T1000 (cell line): Measurements from ENCODE around the gene NUP205.

Experiments used
- DNase-seq: peaks from one replicate; lab custom pipeline; 2025; ENCODE audit warnings: mixed read lengths; lab: John Stamatoyannopoulos, UW

Gene NUP205

DNA sequence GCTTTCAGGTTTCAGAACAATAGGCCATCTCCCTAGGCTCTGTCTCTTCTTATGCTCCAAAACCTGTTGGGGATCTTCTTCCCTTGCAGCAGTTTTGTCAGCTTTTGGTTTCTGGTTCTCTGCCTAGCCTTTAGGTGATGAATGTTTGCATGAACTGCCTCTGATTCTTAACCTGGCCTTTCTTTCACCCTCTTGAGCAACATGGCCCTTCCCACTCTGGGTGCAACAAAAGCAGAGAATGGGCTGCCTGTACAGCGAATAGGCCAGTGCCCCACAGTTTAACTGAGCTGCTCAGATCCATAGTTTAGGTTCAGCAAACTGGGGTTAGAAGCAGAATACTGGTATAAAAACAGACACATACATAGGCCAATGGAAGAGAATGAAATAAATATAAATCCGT, 18.1 kb upstream of the NUP205 start:
- no peak for DNase-seq

DNA sequence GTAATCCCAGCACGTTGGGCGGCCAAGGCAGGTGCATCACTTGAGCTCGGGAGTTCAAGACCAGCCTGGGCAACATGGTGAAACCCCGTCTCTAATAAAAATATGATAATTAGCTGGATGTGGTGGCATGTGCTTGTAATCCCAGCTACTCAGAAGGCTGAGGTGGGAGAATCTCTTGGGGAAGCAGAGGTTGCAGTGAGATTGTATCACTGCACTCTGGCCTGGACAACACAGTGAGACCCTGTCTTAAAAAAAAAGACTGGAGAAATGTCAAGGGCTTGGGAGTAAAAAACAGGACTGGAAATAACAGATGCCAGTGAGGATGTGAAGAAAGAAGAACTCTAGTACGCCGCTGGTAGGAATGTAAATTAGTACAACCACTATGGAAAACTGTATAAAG, 16.7 kb upstream of the NUP205 start:
- DNase-seq, result no peak

DNA sequence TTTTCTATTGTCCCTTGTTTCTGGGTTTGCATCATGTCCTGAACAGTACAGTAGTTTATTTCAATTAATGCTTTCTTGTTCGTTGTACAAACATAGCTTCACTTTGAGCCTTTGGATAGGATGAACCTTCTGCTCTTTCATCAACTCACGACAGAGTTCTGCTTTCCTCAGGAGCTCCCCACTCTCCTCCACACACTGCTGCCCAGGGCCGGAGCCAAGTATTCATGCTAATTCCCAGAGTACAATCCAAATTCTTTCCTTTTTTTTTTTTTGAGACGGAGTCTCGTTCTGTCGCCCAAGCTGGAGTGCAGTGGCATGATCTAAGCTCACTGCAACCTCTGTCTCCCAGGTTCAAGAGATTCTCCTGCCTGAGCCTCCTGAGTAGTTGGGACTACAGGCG, 7.5 kb upstream of the NUP205 start:
- DNase-seq, result no peak

DNA sequence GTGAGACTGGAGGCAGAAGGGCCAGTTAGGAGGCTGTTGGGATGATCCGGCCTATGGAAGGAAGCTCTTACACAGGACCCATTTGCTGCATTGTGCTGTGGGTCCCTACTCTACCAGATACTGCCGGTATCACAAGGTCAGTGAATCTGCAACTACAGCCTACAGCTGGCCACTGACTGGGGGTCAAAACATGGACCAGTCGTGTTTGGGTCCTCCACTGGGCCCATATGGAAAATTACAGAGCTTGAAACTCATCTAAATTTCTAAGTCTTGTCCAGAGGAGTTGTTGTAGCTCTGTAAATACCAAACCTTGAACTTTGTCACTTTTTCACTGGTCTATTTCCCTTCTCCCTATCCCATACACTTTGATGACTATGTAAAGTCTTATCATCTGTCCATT, 5.6 kb upstream of the NUP205 start:
- DNase-seq, result no peak

DNA sequence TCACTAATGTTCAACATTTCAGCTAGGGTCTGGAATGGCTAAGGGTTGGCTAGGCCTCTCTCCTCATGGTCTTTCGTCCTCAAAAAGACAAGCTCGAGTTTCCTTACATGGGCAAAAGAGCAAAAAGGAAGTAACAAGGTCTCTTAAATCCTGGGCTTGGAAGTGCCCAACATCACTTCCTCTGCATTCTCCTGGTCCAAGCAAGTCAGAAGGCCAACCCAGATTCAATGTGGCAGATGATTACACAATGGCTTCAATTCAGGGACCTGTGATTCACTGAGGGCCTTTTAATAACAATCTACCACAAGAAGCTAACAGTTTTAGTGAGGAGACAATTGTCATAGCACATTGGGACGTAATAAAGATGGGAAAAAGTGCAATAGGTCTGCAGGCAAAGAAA, 4.4 kb upstream of the NUP205 start:
- DNase-seq, result no peak

DNA sequence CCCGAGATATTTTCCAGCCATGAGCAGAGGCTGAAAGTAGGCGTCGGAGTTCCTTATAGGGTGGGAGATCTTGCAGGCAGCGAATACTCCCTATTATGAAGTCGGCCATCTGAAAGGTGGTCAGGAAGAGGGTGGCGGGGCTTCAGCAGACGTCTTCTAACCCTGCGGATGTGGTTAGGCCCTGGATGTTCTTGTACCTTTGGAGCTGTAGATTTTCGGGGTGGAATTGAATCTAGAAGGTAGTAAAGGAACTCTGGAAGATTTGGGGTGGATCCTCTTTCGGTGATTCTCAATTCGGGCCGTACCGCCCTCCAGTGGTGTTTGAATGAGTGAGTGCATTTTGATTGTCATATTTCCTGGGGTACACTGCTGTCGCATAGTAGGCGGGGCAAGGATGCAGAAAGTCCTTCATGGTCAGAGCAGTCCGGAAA, 635 bp downstream of the NUP205 start:
- DNase-seq, result peak; percentile 1

DNA sequence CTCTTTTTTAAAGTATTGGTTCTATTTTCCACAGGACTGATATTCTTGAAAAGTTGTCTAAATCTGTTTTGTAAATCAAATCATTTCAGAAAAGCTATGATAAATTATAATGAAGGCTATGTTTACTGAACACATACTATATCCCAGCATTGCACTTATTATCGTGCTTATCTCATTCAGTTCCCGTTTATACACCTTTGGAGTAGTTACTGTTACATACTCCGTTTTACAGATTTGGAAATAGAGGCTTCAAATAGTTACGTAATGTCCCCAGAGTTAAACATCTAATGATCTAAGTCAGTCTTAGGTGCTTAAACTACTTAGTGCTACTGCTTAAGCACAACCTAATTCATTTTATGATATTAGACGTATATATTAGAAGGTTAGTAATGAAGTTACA, 1.2 kb downstream of the NUP205 start:
- DNase-seq, result no peak

DNA sequence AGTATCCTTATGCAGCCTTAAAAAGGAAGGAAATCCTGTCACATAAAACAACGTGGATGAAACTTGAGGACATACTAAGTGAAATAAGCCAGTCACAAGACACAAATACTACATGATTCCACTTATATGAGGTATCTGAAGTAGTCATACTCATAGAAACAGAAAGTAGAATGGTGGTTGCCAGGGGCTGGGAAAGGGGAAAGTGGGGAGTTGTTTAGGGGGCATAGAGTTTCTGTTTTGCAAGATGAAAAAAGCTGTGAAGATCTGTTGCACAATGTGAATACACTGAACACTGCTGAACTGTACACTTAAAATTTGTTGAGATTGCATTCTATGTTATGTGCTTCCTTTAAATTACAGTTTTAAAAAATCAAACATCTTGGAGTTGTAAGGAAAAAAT, 2.9 kb downstream of the NUP205 start:
- DNase-seq, result no peak

DNA sequence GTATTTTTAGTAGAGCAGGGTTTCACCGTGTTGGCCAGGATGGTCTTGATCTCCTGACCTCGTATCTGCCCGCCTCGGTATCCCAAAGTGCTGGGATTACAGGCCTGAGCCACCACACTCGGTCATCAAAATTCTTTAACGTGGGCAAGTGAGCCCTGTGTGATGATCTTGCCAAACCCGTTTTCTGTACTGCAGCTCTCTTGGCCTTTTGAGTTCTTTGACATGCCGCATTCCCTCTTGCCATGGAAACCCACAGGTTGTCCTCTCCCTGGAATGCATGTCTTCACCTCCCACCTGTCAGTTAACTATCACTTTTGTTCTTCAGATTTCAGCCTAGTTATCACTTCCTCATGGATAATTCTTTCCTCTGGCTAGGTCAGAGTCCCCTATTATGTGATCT, 5.0 kb downstream of the NUP205 start:
- DNase-seq, result no peak

DNA sequence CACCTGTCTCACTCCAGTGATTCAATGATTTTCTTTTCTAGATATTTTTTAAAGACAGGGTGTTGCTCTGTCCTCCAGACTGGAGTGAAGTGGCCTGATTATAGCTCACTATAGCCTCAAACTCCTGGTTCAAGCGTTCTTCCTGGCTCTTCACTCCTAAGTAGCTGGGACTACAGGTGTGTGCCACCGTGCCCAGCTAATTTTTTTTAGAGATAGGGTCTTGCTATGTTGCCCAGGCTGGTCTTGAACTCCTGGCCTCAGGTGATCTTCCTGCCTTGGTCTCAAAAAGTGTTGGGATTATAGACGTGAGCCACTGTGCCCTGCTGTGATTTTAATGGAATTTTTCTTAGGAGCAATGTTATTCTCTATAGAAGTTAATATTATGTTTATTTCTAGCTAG, 14.1 kb downstream of the NUP205 start:
- DNase-seq, result no peak

DNA sequence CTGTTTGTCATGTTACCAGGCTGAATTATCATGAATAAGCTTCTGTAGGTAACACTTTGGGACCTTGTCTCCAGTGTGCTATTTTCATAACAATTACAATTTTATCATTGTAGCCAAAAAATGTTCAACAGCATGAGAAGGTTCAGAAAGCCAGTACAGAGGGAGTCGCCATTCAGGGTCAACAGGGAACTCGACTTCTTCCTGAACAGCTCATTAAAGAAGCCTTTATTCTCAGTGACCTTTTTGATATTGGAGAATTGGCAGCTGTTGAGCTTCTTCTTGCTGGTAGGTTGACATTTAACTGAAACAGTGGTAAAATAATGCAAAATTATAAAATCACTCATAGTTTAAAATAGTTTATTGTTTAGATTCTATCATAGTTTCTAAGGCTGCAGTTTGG, 15.8 kb downstream of the NUP205 start:
- no peak for DNase-seq

DNA sequence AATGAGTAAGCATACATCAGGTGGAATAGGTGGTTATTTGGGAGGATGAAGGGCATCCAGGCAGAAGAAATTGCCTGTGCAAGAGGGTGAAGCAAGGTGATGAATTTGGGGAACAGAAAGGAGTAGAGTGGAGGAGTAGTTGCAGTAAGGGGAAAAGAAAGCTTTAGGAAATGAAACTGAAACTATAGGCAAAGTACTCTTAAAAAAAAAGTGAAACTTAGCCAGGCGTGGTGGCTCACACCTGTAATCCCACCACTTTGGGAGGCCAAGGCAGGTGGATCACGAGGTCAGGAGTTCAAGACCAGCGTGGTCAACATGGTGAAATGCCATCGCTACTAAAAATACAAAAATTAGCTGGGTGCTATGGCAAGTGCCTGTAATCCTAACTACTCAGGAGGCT, 17.6 kb downstream of the NUP205 start:
- no peak for DNase-seq

DNA sequence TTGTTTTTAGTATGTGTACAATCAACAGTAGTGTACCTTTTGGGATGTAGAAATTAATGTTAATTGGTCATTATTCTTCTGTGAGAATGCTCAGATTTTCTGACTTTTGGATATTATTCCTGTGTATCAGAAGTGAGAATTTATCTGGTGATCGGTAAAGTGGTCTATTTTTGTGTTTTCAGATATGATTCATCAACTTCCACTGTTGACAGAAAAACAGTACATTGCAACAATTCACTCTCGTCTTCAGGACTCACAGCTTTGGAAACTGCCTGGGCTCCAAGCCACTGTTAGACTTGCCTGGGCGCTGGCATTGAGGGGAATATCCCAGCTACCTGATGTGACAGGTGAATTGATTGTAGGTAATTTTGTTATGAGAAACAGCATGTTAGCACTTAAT, 20.9 kb downstream of the NUP205 start:
- DNase-seq, result no peak

DNA sequence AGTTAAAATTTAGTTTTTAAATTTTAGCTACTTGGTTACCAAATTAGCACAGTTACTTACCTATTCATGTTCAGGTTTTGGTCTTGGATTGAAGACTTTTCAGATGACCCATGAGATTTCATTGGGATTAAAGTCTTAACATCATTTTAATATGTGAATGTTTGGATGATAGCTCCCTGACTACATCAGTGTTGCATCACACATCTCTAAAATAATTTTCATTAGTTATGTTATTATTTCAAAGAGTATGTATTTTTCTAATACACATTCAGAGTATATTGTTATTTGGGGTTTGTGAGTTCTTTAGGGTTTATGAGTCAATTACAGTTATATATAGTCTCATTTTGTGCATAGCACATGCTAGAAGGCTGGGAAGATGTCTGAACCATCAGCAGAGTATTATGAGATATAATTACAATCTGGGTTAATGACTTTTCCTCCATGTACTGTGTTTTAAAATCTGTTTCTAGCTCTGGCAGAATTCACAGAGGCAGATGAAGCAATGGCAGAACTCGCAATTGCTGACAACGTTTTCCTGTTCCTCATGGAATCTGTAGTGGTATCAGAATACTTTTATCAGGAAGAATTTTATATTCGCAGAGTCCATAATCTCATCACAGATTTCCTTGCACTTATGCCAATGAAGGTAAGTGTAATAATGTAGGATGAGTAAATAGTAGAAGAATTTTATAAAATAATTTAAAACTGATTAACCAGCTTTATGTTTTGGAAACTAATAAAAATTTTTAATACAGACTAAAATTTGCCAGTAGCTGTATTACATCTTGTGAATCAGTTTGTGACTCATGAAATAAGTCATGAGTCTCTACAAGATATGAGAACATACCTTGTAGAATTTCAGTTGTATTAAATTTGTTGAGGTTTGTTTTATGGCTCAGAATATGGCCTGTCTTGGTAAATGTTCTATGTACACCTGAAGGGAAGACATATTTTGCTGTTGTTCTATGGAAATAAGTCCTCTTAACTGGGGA, 26.9 kb downstream of the NUP205 start:
- no peak for DNase-seq

DNA sequence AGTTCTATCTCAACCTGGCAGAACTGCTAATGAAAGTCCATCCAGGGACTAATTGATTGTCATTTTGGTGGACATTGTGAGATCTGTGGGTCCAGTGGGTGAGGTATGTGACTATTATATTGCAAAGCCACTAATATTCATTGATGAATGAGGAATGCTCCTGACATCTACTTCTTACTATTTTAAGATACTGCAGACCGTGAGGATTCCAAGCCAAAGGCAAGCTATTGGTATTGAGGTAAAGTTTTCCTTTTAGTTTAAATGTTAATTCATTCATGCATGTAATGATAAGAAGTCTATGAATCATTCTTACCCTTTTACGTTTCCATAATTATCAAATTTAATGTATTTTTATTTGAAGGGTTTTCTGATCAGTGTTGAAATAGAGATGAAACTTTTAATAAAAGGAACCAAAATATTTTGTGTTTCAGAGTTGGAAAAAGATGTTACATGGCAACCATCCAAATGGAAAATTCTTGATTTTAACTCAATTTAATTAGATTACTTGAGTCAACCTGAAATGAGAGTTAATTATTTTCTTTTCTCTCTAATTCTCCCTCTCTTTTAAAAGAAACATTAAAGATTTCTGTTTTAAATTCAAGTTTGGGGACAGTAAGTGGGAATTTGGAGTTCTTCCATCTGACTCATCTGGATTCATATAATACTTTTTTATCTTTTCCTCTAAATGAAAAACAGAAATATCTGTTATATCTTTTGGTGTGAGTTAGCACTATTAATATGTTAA, 39.6 kb downstream of the NUP205 start:
- no peak for DNase-seq

DNA sequence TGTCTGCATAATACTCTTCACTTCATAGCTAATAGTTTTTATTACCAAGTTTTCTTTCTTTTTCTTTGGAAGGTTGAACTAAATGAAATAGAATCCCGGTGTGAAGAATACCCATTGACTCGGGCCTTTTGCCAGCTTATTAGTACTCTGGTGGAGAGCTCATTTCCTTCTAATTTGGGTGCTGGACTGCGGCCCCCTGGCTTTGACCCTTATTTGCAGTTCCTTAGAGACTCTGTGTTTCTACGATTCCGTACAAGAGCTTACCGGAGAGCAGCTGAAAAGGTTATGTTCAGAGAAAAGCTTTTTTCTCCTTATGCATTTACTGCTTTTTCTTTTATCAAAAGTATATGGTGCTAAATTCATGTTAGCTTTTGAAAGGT, 40.2 kb downstream of the NUP205 start:
- no peak for DNase-seq

DNA sequence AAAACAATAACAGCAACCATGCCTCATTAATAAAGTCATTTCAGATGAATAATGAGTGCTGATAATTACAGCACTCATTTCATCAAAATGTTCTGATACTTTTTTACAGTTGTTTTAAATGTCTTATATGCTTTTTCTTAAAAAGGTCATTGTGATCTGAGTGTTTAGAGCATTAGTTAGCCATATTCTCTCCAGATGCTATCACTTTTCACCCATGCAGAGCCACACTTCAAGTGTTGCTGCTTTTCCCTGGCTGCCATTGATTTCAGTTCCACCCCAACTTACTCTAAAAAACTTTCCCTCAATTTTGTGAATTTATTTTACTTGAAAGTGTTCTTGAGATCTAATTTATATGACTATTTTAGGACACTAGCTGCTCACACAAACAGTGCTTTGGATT, 41.8 kb downstream of the NUP205 start:
- no peak for DNase-seq

DNA sequence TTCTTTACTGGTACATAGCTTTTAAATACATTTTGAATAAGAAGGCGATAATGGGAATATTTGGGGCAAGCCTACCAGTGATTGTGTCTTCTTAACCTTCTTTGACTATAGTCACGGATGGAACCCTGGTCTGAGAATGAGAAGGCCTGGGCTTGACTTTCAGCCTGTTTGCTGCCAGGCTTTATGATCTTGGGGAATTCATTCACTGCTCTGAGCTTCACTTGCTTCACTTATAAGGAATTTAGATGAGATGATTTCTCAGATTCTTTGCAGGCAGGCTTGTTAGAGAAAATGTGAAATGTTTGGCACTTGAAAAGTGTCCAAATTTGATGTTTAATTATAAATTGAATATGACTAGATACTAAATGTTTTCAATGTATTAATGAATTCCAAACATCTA, 42.5 kb downstream of the NUP205 start:
- no peak for DNase-seq

DNA sequence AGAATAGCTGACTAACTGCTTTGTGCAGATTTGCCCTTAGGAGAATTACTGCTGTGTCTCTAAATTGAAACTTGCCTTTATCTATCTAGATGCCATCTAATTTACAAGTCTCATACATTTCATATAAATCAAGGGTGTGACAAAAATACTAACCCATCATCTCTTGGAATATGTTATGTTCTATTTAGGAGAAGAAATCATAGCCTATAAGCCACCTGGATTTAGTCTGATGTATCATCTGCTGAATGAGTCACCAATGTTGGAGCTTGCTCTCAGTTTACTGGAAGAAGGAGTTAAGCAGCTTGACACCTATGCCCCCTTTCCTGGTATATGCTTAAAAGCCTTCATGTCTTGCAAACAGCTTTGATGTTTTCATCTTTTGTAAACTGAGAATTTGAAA, 43.5 kb downstream of the NUP205 start:
- DNase-seq, result no peak

DNA sequence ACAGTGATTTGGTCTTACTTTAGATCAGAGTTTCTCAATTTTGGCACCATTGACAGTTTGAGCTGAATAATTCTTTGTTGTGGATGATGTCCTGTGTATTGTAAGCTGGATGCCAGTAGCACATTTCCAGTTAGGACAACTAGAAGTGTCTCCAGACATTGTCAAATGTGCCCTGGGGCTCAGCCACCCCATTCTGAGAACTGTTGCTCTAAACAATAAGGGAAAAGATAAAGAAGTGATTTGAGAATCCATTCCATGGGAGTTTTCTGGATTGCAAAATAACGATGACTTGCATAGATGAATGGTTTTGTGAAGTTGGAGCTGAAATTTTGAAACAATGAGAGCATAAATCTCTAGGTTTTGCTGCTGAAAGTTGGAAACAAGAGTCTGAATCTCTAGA, 44.6 kb downstream of the NUP205 start:
- no peak for DNase-seq

DNA sequence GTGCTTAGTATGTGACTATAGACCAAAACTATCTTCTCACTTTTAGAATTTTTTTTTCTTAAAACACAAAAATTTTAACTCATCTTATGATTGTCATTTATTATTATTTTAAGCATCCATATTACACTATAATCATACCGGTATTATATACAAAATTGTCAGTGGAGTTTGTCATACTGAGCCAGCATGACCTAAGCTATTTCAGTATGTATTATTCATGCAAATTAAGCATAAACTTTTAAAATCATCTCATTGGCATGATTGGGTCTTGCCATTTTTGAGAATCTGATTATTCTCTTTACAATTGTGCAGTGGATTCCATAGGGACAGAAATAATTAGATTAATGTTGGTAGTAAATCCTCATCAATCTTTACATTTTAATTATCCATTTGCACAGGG, 58.4 kb downstream of the NUP205 start:
- no peak for DNase-seq

DNA sequence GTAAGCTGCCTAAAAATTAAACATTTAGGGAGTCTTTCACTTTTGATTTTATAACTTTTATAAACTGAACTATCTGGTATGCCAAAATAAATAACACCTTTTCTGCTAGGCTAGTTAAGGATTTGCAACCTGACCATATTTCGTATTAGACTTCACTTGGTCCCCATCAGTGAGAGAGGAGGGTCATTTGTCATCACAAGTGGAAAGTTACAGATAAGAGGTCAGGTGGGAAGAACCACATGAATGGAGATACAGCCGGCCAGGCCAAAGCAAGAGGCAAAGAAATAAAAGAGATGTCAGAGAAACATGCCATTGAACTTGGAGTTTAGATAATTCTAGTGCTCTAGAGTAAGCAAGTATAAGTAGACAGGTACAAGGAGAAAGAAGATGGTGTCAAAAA, 60.1 kb downstream of the NUP205 start:
- DNase-seq, result no peak

DNA sequence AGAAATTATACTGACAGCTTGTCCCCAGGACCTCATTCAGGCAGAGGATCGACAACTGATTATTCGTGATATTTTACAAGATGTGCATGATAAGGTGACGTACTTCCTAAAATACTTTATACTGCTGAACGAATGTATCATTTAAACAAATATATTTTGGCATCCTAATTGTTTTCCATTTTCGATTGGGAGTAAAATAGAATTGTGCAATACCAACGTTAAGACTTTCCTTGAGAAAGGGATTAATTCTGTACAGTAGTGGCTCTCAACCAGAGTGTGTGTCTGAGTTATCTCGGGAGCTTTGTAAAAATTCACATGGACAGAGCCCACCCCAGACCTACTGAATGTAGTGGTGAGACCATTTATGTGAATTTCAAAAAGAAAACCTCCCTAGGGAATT, 60.8 kb downstream of the NUP205 start:
- no peak for DNase-seq
